Measurements from ENCODE around the gene LYL1. TPM values are rescaled to one million over a fixed set of nuclear protein-coding genes. Genes with fewer than 3 reads are reported as not detected.
A peak's percentile ranks its signal among the peaks of the same experiment; 100 is the strongest.

LYL1 gene
- total and polyA plus RNA-seq, 2 of the 13 experiments (the other 11 are each of a cell fraction or from before 2014, with no cell fraction given) = 0.75 to 0.92 TPM

- TF ChIP-seq SOX13 (IDR thresholded peaks at IDR 0.05) (peak; percentile 66; the same call in 1 of the 2 replicates), SOX13 (CRISPR knock-in tag; conservative IDR thresholded peaks at IDR 0.05 in 1 of 2, IDR thresholded peaks at IDR 0.05 in 1 of 2) (peak in 1 of 2 experiments; percentile 89; a peak in 2 of 4 replicates), ZNF7 (CRISPR knock-in tag; IDR thresholded peaks at IDR 0.05) (no peak), ZC3H13 (CRISPR knock-in tag; IDR thresholded peaks at IDR 0.05) (no peak), REL (CRISPR knock-in tag; conservative IDR thresholded peaks at IDR 0.05) (no peak), ZNF552 (CRISPR knock-in tag; IDR thresholded peaks at IDR 0.05; ENCODE audit: borderline replicate concordance) (peak; percentile 55; the same call in 1 of the 2 replicates), EP300 (IDR thresholded peaks at IDR 0.05; ENCODE audit: low read depth in 2 of 2, low read length in 2 of 2) (peak; percentile 88 to 91), EP300 (CRISPR knock-in tag; IDR thresholded peaks at IDR 0.05; ENCODE audit: borderline replicate concordance) (peak; percentile 88), PITX1 (CRISPR knock-in tag; IDR thresholded peaks at IDR 0.05) (peak; percentile 81; the same call in 1 of the 2 replicates), SRSF1 (optimal IDR thresholded peaks at IDR 0.05; ENCODE audit: low read depth, low read length) (peak; percentile 87), HOXA5 (CRISPR knock-in tag; IDR thresholded peaks at IDR 0.05) (peak; percentile 81), FOSL2 (CRISPR knock-in tag; IDR thresholded peaks at IDR 0.05) (peak; percentile 52; the same call in 1 of the 2 replicates), HIVEP1 (CRISPR knock-in tag; IDR thresholded peaks at IDR 0.05) (peak; percentile 88), TCF7 (IDR thresholded peaks at IDR 0.05; ENCODE audit: low read depth) (peak; percentile 55), ASH2L (IDR thresholded peaks at IDR 0.05; ENCODE audit: insufficient read length, low read depth, low read length) (peak; percentile 82), ZKSCAN1 (IDR thresholded peaks at IDR 0.05; ENCODE audit: low read length) (0 out of 2 replicates have a peak, but pooled peaks have one; percentile 33), SMC3 (IDR thresholded peaks at IDR 0.05; ENCODE audit: low read length) (no peak), MNT (IDR thresholded peaks at IDR 0.05) (no peak), BHLHE40 (IDR thresholded peaks at IDR 0.05; ENCODE audit: low read length) (peak; percentile 17; the same call in 1 of the 2 replicates), MYC (CRISPR knock-in tag; IDR thresholded peaks at IDR 0.05; ENCODE audit: borderline replicate concordance) (peak; percentile 71; the same call in 1 of the 2 replicates)
- TF ChIP-seq, protein P1, sequence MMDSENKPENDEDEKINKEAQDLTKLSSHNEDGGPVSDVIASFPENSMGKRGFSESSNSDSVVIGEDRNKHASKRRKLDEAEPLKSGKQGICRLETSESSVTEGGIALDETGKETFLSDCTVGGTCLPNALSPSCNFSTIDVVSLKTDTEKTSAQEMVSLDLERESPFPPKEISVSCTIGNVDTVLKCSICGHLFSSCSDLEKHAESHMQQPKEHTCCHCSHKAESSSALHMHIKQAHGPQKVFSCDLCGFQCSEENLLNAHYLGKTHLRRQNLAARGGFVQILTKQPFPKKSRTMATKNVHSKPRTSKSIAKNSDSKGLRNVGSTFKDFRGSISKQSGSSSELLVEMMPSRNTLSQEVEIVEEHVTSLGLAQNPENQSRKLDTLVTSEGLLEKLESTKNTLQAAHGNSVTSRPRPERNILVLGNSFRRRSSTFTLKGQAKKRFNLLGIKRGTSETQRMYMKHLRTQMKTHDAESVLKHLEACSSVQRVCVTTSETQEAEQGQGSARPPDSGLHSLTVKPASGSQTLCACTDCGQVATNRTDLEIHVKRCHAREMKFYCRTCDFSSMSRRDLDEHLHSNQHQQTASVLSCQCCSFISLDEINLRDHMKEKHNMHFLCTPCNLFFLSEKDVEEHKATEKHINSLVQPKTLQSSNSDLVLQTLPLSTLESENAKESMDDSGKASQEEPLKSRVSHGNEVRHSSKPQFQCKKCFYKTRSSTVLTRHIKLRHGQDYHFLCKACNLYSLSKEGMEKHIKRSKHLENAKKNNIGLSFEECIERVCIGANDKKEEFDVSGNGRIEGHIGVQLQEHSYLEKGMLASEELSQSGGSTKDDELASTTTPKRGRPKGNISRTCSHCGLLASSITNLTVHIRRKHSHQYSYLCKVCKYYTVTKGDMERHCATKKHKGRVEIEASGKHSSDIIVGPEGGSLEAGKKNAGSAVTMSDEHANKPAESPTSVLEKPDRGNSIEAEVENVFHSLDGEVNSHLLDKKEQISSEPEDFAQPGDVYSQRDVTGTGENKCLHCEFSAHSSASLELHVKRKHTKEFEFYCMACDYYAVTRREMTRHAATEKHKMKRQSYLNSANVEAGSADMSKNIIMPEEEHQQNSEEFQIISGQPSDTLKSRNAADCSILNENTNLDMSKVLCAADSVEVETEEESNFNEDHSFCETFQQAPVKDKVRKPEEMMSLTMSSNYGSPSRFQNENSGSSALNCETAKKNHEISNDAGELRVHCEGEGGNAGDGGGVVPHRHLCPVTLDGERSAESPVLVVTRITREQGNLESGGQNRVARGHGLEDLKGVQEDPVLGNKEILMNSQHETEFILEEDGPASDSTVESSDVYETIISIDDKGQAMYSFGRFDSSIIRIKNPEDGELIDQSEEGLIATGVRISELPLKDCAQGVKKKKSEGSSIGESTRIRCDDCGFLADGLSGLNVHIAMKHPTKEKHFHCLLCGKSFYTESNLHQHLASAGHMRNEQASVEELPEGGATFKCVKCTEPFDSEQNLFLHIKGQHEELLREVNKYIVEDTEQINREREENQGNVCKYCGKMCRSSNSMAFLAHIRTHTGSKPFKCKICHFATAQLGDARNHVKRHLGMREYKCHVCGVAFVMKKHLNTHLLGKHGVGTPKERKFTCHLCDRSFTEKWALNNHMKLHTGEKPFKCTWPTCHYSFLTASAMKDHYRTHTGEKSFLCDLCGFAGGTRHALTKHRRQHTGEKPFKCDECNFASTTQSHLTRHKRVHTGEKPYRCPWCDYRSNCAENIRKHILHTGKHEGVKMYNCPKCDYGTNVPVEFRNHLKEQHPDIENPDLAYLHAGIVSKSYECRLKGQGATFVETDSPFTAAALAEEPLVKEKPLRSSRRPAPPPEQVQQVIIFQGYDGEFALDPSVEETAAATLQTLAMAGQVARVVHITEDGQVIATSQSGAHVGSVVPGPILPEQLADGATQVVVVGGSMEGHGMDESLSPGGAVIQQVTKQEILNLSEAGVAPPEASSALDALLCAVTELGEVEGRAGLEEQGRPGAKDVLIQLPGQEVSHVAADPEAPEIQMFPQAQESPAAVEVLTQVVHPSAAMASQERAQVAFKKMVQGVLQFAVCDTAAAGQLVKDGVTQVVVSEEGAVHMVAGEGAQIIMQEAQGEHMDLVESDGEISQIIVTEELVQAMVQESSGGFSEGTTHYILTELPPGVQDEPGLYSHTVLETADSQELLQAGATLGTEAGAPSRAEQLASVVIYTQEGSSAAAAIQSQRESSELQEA (CRISPR knock-in tag; IDR thresholded peaks at IDR 0.05; ENCODE audit: not compliant biosample characterization) = no peak
Observed at GRCh38 chr19:13053761-13054625, 48.7 kb downstream of the LYL1 start (continued).
